GM19025 (cell line): ENCODE results near the gene SORBS1.

Experiments used
- ATAC-seq: cut with Tn5 transposase; IDR thresholded peaks from one replicate; pipeline ENCODE4 v1.9.1; 2021; ENCODE audit warnings: mild to moderate bottlenecking, low read depth, moderate library complexity; ENCODE audit not compliant: unreplicated experiment

SORBS1 gene

GRCh38 chr10:95305606-95306317 is 255.4 kb downstream of the SORBS1 start:
- no peak for ATAC-seq

DNA sequence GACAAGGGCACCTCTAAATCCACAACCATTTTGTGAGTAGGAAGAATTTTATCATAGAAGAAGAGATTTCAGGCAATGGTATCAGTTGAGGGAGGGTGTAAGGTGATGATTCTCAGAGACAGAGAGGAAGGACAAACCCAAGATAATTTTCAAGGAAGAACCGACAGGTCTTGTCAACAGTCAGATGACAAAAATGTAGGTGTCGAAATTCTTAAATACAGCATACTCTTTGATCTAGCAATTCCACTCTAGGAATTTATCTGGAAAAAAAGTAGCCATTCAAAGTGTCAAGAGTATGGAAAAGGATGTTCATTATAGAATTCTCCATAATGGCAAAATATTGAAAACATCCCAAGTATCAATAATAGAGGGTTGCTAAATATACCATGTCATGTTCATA is 256.2 kb downstream of the SORBS1 start:
- no peak for ATAC-seq

DNA sequence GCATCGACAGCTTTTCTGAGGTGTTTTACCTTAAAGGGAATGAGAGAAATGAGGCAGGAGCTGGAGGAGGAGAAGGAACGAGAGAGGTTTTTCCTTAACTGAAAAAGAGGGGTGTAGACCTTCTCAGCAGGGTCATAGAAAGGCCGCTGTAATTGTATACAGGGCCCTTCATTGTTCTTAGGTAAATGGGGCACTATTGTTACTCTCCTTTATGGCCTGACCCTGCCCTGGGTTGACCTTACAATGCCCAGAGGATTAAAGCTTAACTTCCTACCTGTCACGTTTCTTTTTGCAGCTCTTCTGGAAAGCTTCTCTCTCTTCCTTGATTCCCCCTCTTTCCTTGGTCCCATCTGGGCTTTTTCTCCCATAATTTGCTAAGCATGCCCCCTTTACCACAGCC is 256.7 kb downstream of the SORBS1 start:
- no peak for ATAC-seq

GRCh38 chr10:95303950-95304349 is 257.2 kb downstream of the SORBS1 start:
- no peak for ATAC-seq

- ATAC-seq = no peak
Measured at GRCh38 chr10:95303535-95303934, 257.6 kb downstream of the SORBS1 start.

GRCh38 chr10:95300022-95300539 is 261.1 kb downstream of the SORBS1 start:
- no peak for ATAC-seq

DNA sequence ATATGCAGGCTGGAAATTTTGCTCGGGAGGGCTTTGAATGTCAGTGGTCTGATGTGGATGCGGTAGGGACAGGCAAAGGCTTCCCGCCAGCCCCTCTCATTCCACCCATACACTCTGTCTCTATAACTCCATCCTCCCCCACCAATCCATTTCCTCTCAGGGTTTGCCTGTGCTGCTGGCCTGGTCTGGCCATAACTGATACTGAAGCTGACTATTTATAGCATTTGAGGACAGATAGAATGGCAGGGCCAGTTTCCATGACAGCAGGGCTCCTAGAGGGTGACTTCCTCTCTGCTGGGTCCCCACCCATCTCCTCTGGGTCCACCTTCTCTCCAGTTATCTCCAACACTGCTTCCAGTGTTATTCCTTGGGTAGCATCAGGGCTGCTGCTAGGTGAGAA is 263.8 kb downstream of the SORBS1 start:
- ATAC-seq = no peak

DNA sequence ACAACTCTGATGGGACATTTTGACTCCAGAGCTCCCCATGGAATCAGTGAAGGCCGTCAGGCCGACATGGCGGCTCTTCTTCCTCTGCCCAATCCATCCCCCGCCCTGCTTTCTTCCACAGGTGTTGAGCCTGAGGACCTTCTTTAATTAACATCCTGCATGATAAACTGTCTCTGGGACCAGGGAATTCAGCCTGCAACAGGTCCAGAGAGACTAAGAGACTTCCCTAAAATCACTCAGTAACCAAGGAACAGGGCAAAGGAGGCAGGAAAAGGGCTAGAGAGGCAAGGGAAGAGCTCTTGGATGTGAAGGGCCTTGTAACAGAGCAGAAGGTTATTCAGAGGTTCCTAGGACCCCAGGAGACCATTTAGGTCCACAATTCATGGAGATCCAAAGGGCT is 264.4 kb downstream of the SORBS1 start:
- ATAC-seq = no peak

- ATAC-seq = peak; percentile 71
Measured at GRCh38 chr10:95295031-95295755, 266.0 kb downstream of the SORBS1 start.

DNA sequence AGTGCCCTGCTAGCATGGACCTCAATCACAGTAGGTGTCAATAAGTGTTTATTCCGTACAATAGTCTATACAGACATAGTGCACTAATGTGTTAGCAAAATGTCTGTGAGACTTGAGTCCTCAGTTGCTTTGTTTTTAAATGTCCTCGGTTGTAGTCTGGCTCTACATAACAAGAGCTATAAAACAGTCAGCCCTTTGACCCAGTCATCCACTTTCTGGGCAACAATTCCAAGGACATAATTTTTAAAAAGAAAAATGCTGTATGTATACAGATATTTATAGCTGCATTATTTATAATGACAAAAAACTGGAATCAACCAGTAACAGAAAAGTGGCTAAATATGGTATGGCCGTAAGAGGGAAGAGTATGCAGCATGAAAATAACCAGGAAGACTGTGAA is 267.5 kb downstream of the SORBS1 start:
- ATAC-seq = no peak

DNA sequence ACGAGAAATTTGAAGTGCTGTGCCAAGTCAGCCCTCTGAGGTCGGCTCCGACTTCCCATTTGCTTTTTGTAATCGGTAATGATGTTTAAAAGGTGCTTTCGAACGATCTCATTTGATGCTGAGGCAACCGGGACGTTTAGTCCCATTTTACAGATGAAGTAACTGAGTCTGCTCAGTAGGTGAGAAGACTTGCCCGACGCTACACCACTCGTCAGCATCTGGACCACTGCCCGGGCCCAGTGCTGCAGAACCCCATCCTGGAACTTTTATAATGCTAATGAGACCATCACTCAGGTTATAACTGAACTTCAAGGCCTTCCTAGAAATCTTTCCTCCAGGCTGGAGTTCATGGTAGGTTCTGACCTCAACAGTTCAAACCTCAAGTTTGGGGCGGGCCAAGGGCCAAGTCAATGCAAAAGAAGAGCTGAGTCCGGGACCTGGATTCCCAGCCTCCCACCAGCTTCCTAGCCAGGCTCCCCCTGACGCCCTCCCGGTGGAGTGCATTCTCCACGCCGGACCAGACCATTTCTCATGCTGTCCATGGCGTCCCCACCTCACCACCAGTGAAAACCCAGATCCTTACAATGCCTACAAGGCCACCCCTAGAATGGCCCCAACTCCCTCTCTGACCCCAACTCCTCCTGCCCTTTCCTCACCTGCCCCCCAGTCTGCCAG is 269.7 kb downstream of the SORBS1 start:
- ATAC-seq = no peak

DNA sequence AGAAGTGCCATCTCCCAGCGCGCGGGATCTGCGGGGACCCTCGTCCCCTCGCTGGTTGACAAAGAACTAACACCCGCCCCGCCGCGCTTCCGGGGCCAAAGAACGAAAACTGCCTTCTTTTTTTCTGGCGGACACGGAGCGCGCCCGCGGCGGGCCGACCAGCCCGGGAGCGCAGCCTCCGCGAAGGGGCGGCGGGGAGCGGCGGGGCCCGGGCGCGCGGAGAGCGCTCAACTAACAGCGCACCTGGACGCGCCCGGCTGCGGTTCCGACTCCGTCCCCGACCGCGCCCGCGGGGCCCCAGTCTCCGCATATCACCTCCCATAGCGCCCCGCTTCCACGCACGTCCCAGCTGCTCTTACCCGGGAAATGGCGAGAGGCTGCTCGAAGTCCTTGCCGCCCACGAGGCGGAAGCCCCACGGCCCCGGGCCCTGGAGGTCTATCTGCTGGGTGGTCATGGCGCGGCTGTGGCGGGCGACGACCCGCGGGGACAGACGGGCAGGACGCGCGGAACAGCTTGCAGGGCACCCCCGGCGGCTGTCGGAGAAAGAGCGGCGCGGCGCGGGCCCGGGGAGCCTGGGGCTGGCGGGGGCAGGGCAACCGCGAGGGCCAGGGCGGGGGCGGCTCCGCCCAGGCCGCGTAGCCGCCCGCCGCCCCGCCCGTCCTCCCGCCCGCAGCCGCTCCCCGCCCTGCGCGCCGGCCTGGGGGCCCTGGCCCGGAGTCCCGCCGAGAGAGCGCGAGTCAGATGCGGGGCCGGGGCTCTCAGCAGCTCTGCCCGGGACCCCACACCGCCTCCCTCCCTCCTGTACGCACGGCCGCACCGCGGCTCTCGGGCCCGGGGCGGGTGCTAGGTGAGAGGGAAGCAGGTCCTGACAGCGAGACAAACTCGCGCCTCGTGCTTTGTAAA is 270.5 kb downstream of the SORBS1 start, which contains the start of gene PDLIM1:
Gene PDLIM1 (minus strand): TSS at position 543 of the 904 bp plus-strand sequence. CDS start 88 bp downstream, at position 455.
- peak; percentile 45 for ATAC-seq

- ATAC-seq = no peak
Measured at GRCh38 chr10:95289921-95290421, 271.2 kb downstream of the SORBS1 start.

DNA sequence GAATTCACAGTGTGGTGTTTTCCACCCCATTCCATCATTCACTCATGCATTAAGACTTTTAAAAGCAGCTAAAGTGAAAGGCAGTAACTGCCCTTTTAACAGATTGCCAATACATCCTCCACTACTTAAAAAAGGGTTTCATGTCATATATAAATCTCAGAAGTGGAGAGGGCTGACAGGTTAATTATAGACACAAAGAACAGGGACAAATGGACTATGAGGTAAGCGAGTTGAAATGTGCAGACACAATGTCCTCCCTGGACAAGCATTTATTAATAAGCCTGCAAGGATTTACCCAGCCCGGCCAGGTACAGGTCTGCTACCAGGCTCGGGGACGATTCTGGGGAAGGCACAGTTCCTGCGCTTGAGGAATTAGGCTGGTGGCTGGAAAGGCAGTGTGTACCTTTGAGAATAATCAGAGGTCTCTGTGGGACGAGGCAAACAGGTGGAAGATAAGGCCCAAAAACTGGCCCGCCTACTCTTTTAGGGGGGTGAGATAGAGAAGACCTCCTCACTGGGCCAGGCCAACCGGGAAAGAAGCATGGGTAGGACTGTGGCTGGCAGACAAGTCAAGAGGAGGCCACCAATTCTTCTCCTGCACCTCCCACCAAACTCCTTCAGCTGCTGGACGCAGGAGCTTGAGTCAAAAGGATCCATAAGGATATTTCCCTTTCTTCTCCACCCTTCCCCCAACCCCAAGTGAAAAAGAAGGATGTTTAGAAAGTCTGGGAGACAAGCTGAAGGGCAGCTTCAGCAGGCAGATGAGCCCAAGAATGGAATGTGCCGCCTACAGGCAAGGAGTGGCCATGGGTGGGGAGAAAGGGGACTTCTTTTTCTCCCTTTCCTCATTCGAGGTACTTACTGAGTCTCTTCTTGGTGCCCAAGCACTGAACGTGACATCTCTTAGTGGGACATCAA is 271.9 kb downstream of the SORBS1 start:
- no peak for ATAC-seq

DNA sequence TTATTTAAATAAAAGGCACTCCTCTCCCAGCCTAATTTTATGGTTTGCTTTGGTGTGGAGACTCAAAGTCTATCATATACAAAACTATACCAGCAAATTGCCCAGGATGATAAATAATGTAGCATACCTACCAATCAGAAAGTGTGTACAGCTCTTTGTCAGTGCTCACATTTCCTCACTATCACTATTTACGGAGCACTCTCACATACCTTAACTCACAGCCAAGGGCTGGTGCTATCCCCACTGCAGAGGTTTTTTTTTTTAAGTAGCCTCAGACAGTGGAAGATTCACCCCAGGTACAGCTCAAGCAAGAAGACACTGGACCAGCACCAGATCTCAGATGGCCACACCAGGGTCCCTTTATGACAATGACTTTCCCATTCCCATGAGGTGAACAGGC is 272.9 kb downstream of the SORBS1 start:
- ATAC-seq = no peak

DNA sequence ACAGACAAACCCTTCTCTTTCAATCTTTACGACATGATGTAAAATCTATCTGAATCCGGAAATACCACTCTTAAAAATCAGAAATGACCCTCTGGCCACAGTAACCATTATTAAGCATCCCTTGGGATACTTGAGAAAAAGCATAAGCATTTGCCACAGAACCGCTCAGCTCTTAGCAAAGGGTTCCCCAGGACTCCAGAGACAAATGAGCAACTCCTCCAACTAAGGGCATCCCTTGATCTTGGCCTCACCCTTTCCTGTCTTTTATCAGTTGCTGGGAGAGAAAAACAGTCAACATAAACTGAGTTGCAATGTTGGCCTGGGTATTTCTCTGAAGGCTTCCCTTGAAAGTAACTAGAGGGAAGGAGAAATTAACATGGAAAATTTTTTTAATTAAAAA is 273.9 kb downstream of the SORBS1 start:
- ATAC-seq = no peak

DNA sequence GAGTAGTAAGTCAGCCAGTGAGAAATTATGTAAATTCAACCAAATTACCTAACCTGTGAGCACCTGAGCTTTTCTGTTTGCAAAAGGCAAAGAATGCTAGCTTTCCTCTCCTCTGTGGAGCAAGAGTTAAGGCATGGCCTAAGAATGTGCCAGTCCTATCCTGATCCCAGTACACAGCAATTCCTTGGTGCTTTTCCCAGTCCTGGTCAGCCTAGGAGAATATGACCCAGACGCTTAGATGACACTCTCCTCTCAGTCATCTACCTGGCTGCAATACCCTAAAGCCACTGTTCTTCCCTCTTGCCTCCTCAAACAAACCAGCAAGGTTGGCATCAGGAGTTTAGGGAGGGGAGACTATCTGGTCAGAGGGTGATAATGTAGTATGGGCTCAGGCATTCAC is 274.5 kb downstream of the SORBS1 start:
- ATAC-seq = no peak

DNA sequence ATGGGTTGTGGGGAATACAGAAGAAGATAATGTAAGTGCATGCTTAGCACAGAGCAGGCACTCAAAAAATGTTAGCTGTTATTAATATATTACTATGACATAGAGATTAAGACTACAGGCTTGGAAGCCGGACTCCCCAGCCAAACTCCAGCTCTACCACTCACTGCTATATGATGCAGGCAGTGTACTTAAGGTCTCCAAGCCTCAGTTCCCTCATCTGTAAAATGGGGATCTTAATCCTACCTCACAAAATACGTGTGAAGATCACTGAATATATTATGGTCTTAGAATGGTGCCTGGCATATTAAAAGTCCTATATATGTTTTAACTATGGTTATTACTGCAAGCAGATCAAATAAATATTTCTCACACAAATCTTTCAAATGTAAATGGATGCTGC is 275.6 kb downstream of the SORBS1 start:
- no peak for ATAC-seq

GRCh38 chr10:95284807-95285206 is 276.4 kb downstream of the SORBS1 start:
- ATAC-seq = no peak
